K562 (cell line): ENCODE results near the gene UBE2E2. TPM values are rescaled to one million over a fixed set of nuclear protein-coding genes. Genes with fewer than 3 reads are reported as not detected.

Experiments used
- ATAC-seq: fragments of 200-7000 bp; cut with Tn5 transposase; 3 replicates; pipeline ENCODE4 v1.9.1; 2020; ENCODE audit warnings: moderate library complexity
- BruUV-seq: library from RNA; stranded (reverse); fragments of 400-500 nt; replicated peaks from 2 replicates; lab custom pipeline; 2021; lab: Mats Ljungman, UMichigan
- CTCF ChIA-PET: fragments of 300-600 bp; formaldehyde crosslinking; extraction: SDS; loops from one replicate; lab custom pipeline; 2021; ENCODE audit warnings: low intra/inter-chr PET ratio; lab: Yijun Ruan, JAX
- POLR2A ChIA-PET: fragments of 300-600, 350-650 bp; sonication (Branson Sonifier 250); formaldehyde crosslinking; extraction: SDS; loops from one replicate; lab custom pipeline; 2021; ENCODE audit warnings: antibody characterized with exemption, inconsistent platforms; lab: Yijun Ruan, JAX
- DNase-seq, 4 experiments: peaks; one replicate each; pipeline versions ENCODE4 v3.0.0 to v3.0.0-alpha.2; 2011 to 2018; ENCODE audit warnings: low spot score in 3 of 4, mixed read lengths in 3 of 4; ENCODE audit errors: extremely low read depth in 1 of 4
- FAIRE-seq: peaks from 2 replicates; lab custom pipeline; 2011; peaks lifted over from hg19 to GRCh38; lab: Jason Lieb, UNC
- H2AFZ ChIP-seq: 2 replicates; pipeline ENCODE4 v1.6.0; 2011; ENCODE audit warnings: low read depth, low read length, control low read depth, inconsistent platforms
- H3K27ac ChIP-seq: fragments of 200-600 bp; 3 replicates; pipeline ENCODE4 v1.8.0; 2011; ENCODE audit warnings: low read depth, mild to moderate bottlenecking, control low read depth, inconsistent platforms, low read length, moderate library complexity, mixed read lengths; ENCODE audit errors: extremely low read depth
- H3K27me3 ChIP-seq, 2 experiments: fragments of 300-600 bp in 1 of 2; 2 replicates in 1 of 2; 3 replicates in 1 of 2; pipeline versions ENCODE4 v1.6.0 to v1.8.0; 2011; ENCODE audit warnings: inconsistent platforms in 2 of 2, low read length in 2 of 2, mild to moderate bottlenecking in 1 of 2, mixed read lengths in 1 of 2, moderate library complexity in 1 of 2; ENCODE audit not compliant: control insufficient read depth in 2 of 2, insufficient read depth in 2 of 2
- H3K36me3 ChIP-seq: fragments of 300-600 bp; 3 replicates; pipeline ENCODE4 v1.8.0; 2011; ENCODE audit warnings: mild to moderate bottlenecking, low read length, inconsistent platforms; ENCODE audit not compliant: control insufficient read depth, insufficient read depth
- H3K4me1 ChIP-seq, 2 experiments: fragments of 200-600 bp in 1 of 2; replicated peaks in 1 of 2; 2 replicates in 1 of 2; 3 replicates in 1 of 2; pipeline versions ENCODE4 v1.5.1 to v1.8.0; 2011; ENCODE audit warnings: inconsistent platforms in 2 of 2, low read length in 2 of 2, mild to moderate bottlenecking in 1 of 2, mixed read lengths in 1 of 2, moderate library complexity in 1 of 2; ENCODE audit not compliant: control insufficient read depth in 2 of 2, insufficient read depth in 2 of 2
- H3K4me2 ChIP-seq: 2 replicates; pipeline ENCODE4 v1.6.1; 2011; ENCODE audit warnings: low read length, control low read depth, inconsistent platforms, mixed read lengths; ENCODE audit not compliant: insufficient read depth
- H3K4me3 ChIP-seq: fragments of 200-600 bp; sonication (generic), shearing (Covaris generic); 2 replicates; pipeline ENCODE4 v1.5.1; 2016; ENCODE audit warnings: control low read depth, inconsistent platforms
- H3K79me2 ChIP-seq: fragments of 200-600 bp; 3 replicates; pipeline ENCODE4 v1.8.0; 2011; ENCODE audit warnings: low read length, inconsistent platforms; ENCODE audit not compliant: control insufficient read depth, insufficient read depth
- H3K9ac ChIP-seq, 2 experiments: 2 replicates each; pipeline versions ENCODE4 v1.6.0 to v1.6.1; 2011; ENCODE audit warnings: low read depth in 2 of 2, low read length in 2 of 2, control low read depth in 1 of 2, inconsistent platforms in 1 of 2, mild to moderate bottlenecking in 1 of 2, mixed read lengths in 1 of 2; ENCODE audit not compliant: insufficient read depth in 1 of 2
- H3K9me1 ChIP-seq: one replicate; pipeline ENCODE4 v1.6.0; 2011; ENCODE audit warnings: inconsistent platforms, mild to moderate bottlenecking, low read length, moderate library complexity; ENCODE audit not compliant: control insufficient read depth, insufficient read depth
- H3K9me3 ChIP-seq: replicated peaks from 2 replicates; pipeline ENCODE4 v1.5.1; 2011; ENCODE audit warnings: low read depth, low read length, inconsistent platforms; ENCODE audit not compliant: control insufficient read depth, insufficient read depth
- H4K20me1 ChIP-seq: replicated peaks from 2 replicates; pipeline ENCODE4 v1.6.1; 2011; ENCODE audit warnings: low read length, inconsistent platforms, mixed read lengths; ENCODE audit not compliant: control insufficient read depth, insufficient read depth
- CHD2 ChIP-seq: IDR thresholded peaks from 2 replicates; pipeline ENCODE4 v1.6.1; 2011; ENCODE audit warnings: low read depth, low read length
- MXI1 ChIP-seq: IDR thresholded peaks from 2 replicates; pipeline ENCODE4 v1.6.1; 2011; ENCODE audit warnings: low read depth, mild to moderate bottlenecking, improper control_type of control experiment, low read length
- NONO ChIP-seq, 2 experiments: fragments of 200-400 bp in 1 of 2; fragments of 450-650 bp in 1 of 2; formaldehyde crosslinking in 1 of 2; IDR thresholded peaks; 2 replicates each; pipeline ENCODE4 v1.6.1; 2017; ENCODE audit warnings: low read depth in 2 of 2, mild to moderate bottlenecking in 2 of 2, moderate library complexity in 2 of 2, low read length in 1 of 2
- RB1 ChIP-seq: fragments of 450-650 bp; IDR thresholded peaks from 2 replicates; pipeline ENCODE4 v1.6.1; 2017; ENCODE audit warnings: low read depth, mild to moderate bottlenecking
- SMAD2 ChIP-seq: fragments of 150-350 bp; IDR thresholded peaks from 2 replicates; pipeline ENCODE4 v1.6.1; 2014; ENCODE audit warnings: low read depth, mild to moderate bottlenecking, low read length
- THRAP3 ChIP-seq: fragments of 450-650 bp; IDR thresholded peaks from 2 replicates; pipeline ENCODE4 v1.6.1; 2016; ENCODE audit warnings: mild to moderate bottlenecking, inconsistent platforms, borderline replicate concordance
- ZBTB17 ChIP-seq: fragments of 450-650 bp; formaldehyde crosslinking; IDR thresholded peaks from 2 replicates; pipeline ENCODE4 v1.4.0; 2020; ENCODE audit warnings: mild to moderate bottlenecking
- ZNF584 ChIP-seq: fragments of 200-800 bp; sonication (Bioruptor generic); IDR thresholded peaks from 2 replicates; pipeline ENCODE4 v1.6.1; 2016; ENCODE audit warnings: low read depth, mild to moderate bottlenecking, missing genetic modification characterization, missing compliant biosample characterization
- WGBS: fragments of 100-300 bp; shearing (Covaris generic); methylation state at CpG from one replicate; pipeline ENCODE4 v1.1.6; 2016; ENCODE audit warnings: low coverage, mixed read lengths; ENCODE audit not compliant: insufficient coverage; ENCODE audit errors: missing lambda C conversion rate; 5-methylcytosine and 5-hydroxymethylcytosine counted together
- in situ Hi-C: fragments of 300-500 bp; cut with MboI; formaldehyde crosslinking; loops from 4 replicates; pipeline ENCODE4 v1.15.0; 2018; ENCODE audit warnings: inconsistent platforms, mixed read lengths
- intact Hi-C: fragments of 100-400 bp; cut with micrococcal nuclease; formaldehyde crosslinking; loops from 2 replicates; pipeline ENCODE4 v1.14.2; 2022
- polyA plus RNA-seq, 8 experiments: library from polyadenylated mRNA; depleted of rRNA in 4 of 8; stranded (reverse) in 5 of 8; unstranded in 3 of 8; fragments of >200 nt; fragmentation: Nextera tagmentation in 2 of 8; fragmentation: Illumina TruSeq in 1 of 8; extraction: Ambion mirVana in 2 of 8; extraction: Trizol in 1 of 8; gene quantifications; 2 replicates each; pipeline versions ENCODE4 v1.2.1 to v1.2.3, GENCODE V29; 2011 to 2014; ENCODE audit warnings: inconsistent platforms in 1 of 8, missing spikeins in 1 of 8
- total RNA-seq, 7 experiments: library from RNA; depleted of rRNA in 6 of 7; stranded (reverse); fragments of >200 nt in 6 of 7; fragmentation: Illumina TruSeq in 2 of 7; extraction: Trizol in 2 of 7; gene quantifications; 2 replicates each; pipeline versions ENCODE4 v1.2.1 to v1.2.3, GENCODE V29; 2011 to 2021; ENCODE audit warnings: low replicate concordance in 1 of 7
- TF ChIP-seq, protein P1 (sequence below), 2 experiments: fragments of 450-650 bp in 1 of 2; sonication (generic) in 1 of 2; formaldehyde crosslinking; conservative IDR thresholded peaks; 2 replicates each; pipeline versions ENCODE4 v1.4.0 to v1.8.1; 2020 to 2022; ENCODE audit warnings: mild to moderate bottlenecking in 1 of 2, missing genetic modification reagents in 1 of 2
- TF ChIP-seq, protein P2 (sequence below): sonication (generic); formaldehyde crosslinking; IDR thresholded peaks from 2 replicates; pipeline ENCODE4 v1.8.1; 2022; ENCODE audit warnings: missing genetic modification reagents
- TF ChIP-seq, protein P3 (sequence below): sonication (generic); formaldehyde crosslinking; IDR thresholded peaks from 2 replicates; pipeline ENCODE4 v1.8.0; 2022; ENCODE audit warnings: mild to moderate bottlenecking, low read depth, missing genetic modification reagents

Gene UBE2E2
- total and polyA plus RNA-seq, 9 of the 15 experiments (the other 6 are each of a cell fraction or from before 2014, with no cell fraction given): 0.22 to 5.1 (median 1.9) TPM

DNA sequence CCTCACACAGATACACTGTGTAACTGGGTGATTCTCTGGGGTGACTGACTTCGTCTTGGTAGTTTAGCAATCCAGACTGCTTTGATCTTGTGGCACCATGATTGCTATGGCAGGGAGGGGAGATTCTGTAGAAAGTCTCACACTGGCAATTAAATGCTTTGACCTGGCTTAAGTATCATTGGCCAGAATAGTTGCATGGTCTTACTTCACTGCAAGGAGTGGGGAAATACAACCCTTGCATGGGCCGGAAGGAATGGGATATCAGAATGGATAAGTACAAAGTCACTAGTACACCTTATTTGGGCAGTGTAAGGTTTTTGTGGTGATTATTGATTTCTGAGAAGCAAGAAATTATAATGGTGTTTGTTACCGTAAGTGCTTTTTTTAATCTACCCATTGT lies 153.8 kb downstream of the UBE2E2 start:
- ATAC-seq (no peak), FAIRE-seq (no peak), DNase-seq (no peak)
- H3K9ac ChIP-seq: no peak overlapping the region
- POLR2A ChIA-PET: no interaction called here
- 0 out of 2 replicates have a peak, but pooled peaks cover 2% of the 10 kb centered on the region for H3K9me3 ChIP-seq
- H3K4me2 ChIP-seq: no peak overlapping the region
- in situ Hi-C loops: no loop called here
- H3K9me1 ChIP-seq: no peaks in the 10 kb centered on the region
- no peak overlapping the region for H2AFZ ChIP-seq
- H3K4me3 ChIP-seq: no peak overlapping the region
- H3K36me3 ChIP-seq: no peaks in the 10 kb centered on the region
- no peaks in the 10 kb centered on the region for H4K20me1 ChIP-seq
- intact Hi-C loops: no loop called here
- CTCF ChIA-PET: no interaction called here
- no TSS peak for BruUV-seq
- no peak overlapping the region for H3K27ac ChIP-seq
- H3K4me1 ChIP-seq: no peaks in the 10 kb centered on the region
- H3K79me2 ChIP-seq: no peaks in the 10 kb centered on the region
- H3K27me3 ChIP-seq: no peaks in the 10 kb centered on the region
- 0% methylated on average over 3 of the region's 3 CpGs for WGBS
- TF ChIP-seq, protein P1, sequence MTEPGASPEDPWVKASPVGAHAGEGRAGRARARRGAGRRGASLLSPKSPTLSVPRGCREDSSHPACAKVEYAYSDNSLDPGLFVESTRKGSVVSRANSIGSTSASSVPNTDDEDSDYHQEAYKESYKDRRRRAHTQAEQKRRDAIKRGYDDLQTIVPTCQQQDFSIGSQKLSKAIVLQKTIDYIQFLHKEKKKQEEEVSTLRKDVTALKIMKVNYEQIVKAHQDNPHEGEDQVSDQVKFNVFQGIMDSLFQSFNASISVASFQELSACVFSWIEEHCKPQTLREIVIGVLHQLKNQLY (CRISPR knock-in tag; conservative IDR thresholded peaks at IDR 0.05): no peak
- TF ChIP-seq RB1 (no peak), ZNF584 (CRISPR knock-in tag) (no peak), SMAD2 (no peak), CHD2 (no peak), THRAP3 (no peak), MXI1 (no peak), NONO (IDR thresholded peaks at IDR 0.05; ENCODE audit: low read depth in 2 of 2, low read length in 1 of 2) (no peak), ZBTB17 (CRISPR knock-in tag) (no peak)
- TF ChIP-seq, protein P2, sequence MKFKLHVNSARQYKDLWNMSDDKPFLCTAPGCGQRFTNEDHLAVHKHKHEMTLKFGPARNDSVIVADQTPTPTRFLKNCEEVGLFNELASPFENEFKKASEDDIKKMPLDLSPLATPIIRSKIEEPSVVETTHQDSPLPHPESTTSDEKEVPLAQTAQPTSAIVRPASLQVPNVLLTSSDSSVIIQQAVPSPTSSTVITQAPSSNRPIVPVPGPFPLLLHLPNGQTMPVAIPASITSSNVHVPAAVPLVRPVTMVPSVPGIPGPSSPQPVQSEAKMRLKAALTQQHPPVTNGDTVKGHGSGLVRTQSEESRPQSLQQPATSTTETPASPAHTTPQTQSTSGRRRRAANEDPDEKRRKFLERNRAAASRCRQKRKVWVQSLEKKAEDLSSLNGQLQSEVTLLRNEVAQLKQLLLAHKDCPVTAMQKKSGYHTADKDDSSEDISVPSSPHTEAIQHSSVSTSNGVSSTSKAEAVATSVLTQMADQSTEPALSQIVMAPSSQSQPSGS (CRISPR knock-in tag): no peak
- TF ChIP-seq, protein P3, sequence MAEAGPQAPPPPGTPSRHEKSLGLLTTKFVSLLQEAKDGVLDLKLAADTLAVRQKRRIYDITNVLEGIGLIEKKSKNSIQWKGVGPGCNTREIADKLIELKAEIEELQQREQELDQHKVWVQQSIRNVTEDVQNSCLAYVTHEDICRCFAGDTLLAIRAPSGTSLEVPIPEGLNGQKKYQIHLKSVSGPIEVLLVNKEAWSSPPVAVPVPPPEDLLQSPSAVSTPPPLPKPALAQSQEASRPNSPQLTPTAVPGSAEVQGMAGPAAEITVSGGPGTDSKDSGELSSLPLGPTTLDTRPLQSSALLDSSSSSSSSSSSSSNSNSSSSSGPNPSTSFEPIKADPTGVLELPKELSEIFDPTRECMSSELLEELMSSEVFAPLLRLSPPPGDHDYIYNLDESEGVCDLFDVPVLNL (CRISPR knock-in tag): no peak
